Measurements from ENCODE around the gene OLFM1. TPM values are rescaled to one million over a fixed set of nuclear protein-coding genes. Genes with fewer than 3 reads are reported as not detected.

OLFM1 gene
- total RNA-seq, 1 donor from 2014 or later, result not detected

GRCh38 chr9:135116881-135117280 is 29.4 kb downstream of the OLFM1 start:
- H3K4me3 ChIP-seq (ENCODE audit: low read depth, low read length), result no peak overlapping the region
- no peak for TF ChIP-seq CTCF (conservative IDR thresholded peaks at IDR 0.05; ENCODE audit: low read depth, low read length)
- no peak for DNase-seq (ENCODE audit: low read depth)

GRCh38 chr9:135117281-135117680 is 29.8 kb downstream of the OLFM1 start:
- TF ChIP-seq CTCF (conservative IDR thresholded peaks at IDR 0.05; ENCODE audit: low read depth, low read length), result no peak
- DNase-seq (ENCODE audit: low read depth), result no peak
- H3K4me3 ChIP-seq (ENCODE audit: low read depth, low read length), result no peak overlapping the region

GRCh38 chr9:135119496-135120064 is 32.1 kb downstream of the OLFM1 start:
- no peak for TF ChIP-seq CTCF (conservative IDR thresholded peaks at IDR 0.05; ENCODE audit: low read depth, low read length)
- H3K4me3 ChIP-seq (ENCODE audit: low read depth, low read length), result no peak overlapping the region
- no peak for DNase-seq (ENCODE audit: low read depth)

- TF ChIP-seq CTCF (conservative IDR thresholded peaks at IDR 0.05; ENCODE audit: low read depth, low read length), result no peak
- no peak for DNase-seq (ENCODE audit: low read depth)
- H3K4me3 ChIP-seq (ENCODE audit: low read depth, low read length), result no peak overlapping the region
Observed at GRCh38 chr9:135120249-135120648, 32.8 kb downstream of the OLFM1 start.

GRCh38 chr9:135122316-135122715 is 34.8 kb downstream of the OLFM1 start:
- TF ChIP-seq CTCF (conservative IDR thresholded peaks at IDR 0.05; ENCODE audit: low read depth, low read length), result no peak
- DNase-seq (ENCODE audit: low read depth), result no peak
- no peak overlapping the region for H3K4me3 ChIP-seq (ENCODE audit: low read depth, low read length)

- no peak for DNase-seq (ENCODE audit: low read depth)
- H3K4me3 ChIP-seq (ENCODE audit: low read depth, low read length), result no peak overlapping the region
- TF ChIP-seq CTCF (conservative IDR thresholded peaks at IDR 0.05; ENCODE audit: low read depth, low read length), result no peak
Observed at GRCh38 chr9:135123126-135123772, 35.8 kb downstream of the OLFM1 start.

- TF ChIP-seq CTCF (conservative IDR thresholded peaks at IDR 0.05; ENCODE audit: low read depth, low read length), result no peak
- DNase-seq (ENCODE audit: low read depth), result no peak
- H3K4me3 ChIP-seq (ENCODE audit: low read depth, low read length), result no peak overlapping the region
Observed at GRCh38 chr9:135123773-135124134, 36.3 kb downstream of the OLFM1 start.

Data from epithelial cell of proximal tubule (primary cell).